T-helper 2 cell (primary cell): ENCODE results near the gene LRRC4C.
"Not testable (repeated sequence)": the region's sequence is repeated elsewhere in the genome, so short reads cannot be mapped to it uniquely, and the experiment has no call there.

ENCODE experiments used
- DNase-seq, 5 experiments: peaks; one replicate each; pipeline versions ENCODE4 v3.0.0 to v3.0.0-alpha.2; 2012 to 2022

Gene LRRC4C

DNA sequence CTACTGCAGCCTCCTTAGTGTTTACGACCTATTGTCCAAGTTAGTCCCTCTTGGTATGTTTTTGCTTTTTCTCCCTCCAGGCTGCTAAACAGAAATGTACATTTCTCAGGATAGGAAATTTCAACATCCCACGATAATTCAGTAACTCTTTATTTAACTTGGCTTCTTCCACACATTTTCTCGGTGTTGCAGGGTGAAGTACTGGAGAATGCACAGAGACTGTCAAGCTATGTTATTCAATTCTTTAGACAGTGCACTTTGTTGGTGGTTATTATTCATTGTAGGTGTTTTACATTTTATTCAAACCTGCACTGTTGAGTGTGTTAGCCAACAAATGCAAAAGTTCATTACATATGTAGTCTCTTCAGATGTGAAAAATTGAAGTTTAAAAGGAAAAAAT, 839.8 kb downstream of the LRRC4C start:
- no peak for DNase-seq

DNA sequence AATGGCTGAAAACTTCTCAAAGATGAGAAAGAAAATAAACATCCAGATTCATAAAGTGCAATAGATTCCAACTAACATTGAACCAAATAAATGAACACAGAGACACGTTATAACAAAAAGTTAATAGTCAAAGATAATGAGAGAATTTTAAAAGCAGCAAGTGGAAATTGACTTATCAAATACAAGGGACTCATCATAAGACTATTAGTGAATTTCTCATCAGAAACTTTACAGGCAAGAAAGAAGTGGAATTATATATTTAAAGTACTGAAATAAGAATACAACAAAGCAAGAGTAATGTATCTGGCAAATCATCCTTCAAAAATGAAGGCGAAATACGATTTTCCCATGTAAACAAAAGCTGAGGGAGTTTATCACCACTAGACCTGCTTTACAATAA, 852.7 kb downstream of the LRRC4C start:
- no peak for DNase-seq

DNA sequence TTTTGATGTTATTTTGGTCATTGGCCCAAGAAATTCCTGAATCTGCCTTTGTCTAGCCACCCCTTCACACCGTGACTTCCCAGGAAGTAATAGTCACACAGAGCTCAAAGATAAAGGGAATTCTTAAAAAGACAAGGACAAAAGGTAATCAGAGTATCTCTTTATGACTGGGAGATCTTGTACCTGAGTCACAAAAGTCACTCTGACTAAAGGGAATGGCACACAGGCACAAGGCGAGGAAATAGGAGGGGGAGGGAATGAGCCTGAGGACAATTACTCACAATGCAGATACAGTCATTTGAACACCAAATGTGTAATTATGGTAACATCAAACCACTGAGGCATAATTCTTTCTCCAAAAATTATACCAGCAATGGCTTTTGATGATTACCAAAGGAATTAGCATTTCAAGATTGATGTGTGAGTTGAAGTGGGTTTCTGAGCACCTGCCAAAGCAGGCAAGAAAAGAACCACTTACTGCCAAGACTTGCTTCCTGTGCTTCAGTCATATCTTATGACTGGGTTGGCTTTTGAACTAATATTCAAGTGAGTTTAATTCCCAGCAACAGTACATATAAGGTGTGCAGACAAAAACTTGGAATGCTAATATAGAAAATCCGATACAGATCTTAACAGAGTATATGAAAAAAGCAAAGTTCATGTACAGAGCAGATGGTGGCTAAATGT, 856.4 kb downstream of the LRRC4C start:
- no peak for DNase-seq

DNA sequence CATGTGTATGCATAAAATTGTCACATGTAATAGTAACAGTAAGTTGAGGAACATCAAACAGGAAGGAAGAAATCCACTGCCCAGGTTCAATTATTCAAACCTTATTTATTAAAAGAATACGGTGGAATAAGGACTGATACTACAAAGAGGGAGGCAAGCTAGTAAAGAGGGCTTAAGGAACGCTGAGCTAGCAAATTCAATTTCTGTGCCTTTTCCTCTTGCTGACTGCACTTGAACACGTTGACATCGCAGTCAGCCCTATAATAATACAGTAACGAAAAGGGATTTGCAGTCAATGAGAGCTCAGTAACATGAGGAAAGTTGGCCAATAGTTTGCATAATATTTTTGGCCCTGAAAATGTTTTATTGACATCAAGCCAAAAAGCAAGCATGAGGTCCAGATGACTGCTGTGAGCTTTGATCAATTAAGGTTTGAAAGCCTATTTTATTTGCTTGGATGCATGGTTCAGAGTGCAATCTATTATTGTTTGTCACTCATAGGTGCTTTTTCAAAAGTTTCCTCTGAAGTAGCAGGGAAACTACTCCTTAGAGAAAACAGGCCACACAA, 861.8 kb downstream of the LRRC4C start:
- DNase-seq = no peak

DNA sequence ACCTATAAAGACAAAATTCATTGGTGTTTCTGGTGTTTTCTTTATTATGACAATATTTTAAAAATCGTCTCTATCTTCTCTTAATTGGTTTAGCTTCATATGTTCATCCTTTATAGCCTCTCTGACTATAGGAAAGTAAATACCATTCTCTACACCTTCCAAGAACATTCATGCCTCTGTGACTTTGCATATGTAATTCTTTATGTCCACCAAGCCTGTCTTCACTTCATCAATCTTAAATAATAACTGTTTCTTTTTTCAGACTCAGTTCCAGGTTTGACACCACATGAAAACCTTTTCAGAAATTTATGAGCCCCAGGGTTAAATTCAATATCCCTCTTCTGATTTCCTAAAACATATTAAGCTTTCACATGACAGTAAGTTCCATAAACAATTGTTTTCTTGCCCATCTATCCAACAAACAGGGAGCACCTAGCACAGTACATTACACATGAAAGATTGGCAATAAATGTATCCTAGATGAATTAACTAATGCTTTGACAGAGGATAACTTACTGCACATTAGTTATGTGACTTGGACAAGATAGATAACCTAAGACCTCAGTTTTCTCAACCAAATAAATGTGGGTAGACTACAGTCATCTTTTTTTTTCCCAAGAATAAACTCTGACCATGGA, 886.1 kb downstream of the LRRC4C start:
- no peak for DNase-seq

DNA sequence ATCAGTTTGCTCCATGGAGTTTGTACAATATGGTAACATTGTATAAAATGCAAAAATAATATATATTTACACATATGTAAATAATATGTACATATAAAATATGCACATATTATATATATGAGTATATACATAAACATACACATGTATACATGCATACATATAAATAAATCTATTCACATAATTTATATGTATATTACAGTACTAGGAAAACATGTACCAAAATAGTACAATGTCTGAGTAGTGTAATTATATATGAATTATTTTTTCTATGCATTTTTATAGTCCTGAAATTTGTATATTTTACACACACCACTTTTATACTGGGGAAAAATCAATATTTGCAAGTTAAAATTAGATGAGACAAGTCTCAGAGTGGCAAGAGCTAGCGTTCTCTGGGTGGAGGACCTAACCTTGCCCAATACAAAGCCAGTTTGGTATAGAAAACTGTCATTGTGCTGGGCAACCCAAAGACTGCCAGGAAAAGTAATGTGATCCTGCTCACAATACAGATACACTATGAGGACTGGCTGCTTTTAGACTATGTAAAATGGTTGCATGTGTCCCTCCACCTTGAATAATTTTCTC, 889.4 kb downstream of the LRRC4C start:
- DNase-seq = no peak

DNA sequence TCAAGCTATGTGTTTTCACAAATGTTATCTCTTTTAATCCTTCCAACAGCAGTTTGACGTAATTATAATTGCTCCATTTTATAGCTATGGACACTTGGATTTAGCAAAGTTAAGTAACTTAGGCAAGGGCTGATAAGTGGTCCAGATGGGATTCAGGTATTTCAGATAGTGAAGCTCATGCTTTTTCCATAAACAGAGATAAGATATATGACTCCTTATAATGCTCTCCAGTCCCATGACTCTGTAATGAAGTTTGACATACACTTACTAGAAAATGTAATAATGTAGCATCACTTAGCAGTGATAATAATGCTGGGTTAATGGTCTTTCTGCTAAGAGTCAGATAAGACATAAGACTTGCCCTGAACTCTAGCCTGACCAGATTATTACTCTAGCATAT, 892.1 kb downstream of the LRRC4C start:
- no peak for DNase-seq

DNA sequence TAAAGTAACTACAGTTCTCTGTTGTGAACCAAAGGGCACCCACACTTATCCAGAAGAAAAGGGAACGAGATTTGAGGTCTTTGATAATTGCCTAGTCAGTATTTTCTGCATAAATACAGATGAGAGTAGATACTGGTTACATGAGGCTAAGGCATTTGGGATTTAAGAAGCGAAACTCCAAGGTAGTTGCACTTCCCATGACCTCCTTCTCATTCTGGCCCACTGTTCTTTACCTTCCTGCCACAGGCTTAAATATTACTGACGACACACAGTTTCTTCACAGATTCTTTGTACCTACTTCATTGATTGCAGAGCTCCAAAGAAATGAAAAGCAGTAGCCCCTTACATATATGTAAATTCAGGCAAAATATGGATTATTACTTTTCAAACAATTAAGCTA, 915.3 kb downstream of the LRRC4C start:
- no peak for DNase-seq

DNA sequence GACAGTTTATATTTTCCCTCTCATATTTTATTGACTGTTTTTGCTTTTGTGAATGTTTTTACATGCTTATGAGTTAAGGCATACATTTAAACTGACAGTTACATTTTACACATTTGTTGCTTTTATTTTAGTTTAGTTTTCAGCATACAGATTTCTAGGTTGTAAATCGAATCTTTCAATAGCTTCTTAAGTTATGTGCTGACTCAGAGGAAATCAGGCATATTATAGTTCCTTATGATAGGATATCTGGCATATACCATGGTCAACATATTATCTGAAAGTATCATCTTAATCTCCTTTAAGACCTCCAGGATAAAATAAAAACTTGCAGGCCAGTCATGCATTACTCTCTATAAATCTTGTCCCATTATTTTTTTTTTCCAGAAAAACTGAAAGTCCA, 916.6 kb downstream of the LRRC4C start:
- DNase-seq = no peak

DNA sequence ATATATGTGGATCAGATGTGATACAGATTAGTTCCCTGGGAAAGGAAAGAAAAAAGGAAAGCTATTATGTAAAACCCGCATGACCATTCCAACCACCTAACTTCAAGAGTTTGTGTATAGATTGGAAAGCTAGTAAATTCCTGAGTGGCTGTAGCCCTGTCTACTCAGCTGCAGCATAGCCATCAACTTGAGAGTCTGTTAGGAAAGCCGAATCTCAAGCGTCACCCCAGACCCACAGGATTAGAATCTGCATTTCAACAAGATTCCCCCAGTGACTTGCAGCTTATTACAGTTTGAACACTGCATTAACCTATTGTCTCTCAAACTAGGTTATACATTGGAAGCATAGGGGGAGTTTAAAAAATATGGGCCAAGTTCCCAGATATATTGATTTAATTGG, 921.7 kb downstream of the LRRC4C start:
- no peak for DNase-seq

DNA sequence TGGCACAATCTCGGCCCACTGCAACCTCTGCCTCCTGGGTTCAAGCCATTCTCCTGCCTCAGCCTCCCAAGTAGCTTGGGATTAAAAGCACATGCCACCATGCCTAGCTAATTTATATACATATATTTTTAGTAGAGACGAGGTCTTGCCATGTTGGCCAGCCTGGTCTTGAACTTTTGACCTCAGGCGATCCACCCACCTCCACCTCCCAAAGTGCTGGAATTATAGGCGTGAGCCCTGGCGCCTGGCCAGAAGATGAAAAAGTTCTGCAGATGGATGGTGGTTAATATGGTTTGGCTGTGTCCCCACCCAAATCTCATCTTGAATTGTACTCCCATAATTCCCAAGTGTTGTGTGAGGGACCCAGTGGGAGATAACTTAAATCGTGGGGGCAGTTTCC, 937.4 kb downstream of the LRRC4C start:
- DNase-seq = not testable (repeated sequence)

DNA sequence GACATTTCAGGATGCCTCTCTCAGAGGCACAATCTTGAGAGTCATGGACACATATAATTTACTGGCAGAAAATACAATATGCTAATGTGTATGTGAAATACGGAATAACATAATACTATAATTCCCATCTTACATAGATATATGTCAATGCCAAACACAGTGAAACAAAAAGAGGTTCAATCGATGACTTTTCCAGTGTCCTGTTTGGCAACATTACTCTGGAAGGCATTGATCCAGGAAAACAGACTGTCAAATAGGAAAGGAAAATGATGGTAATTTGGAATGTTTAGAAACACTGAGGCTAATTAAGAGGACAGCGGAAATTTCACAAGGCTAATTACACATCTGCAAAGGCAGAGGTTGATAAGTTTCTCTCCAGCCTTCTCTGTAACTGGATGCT, 942.3 kb downstream of the LRRC4C start:
- DNase-seq = no peak

DNA sequence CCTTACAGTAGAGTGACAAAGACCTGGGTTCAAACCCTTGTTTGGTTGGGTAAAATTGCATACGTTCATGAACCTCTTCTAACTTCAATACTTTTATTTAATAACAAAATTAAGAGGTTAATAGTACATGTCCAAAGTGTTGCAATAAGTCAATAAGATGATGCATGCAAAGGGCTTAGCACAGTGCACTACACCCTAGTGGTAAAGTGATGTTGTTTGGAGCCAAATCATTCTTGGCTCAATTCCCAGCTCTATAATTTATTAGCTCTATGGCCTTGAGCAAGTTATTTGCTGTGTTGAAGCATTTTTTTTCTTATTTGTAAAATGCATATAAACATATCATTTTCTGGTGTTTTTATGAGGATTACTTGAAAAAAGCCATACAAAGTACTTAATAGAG, 945.3 kb downstream of the LRRC4C start:
- no peak for DNase-seq

DNA sequence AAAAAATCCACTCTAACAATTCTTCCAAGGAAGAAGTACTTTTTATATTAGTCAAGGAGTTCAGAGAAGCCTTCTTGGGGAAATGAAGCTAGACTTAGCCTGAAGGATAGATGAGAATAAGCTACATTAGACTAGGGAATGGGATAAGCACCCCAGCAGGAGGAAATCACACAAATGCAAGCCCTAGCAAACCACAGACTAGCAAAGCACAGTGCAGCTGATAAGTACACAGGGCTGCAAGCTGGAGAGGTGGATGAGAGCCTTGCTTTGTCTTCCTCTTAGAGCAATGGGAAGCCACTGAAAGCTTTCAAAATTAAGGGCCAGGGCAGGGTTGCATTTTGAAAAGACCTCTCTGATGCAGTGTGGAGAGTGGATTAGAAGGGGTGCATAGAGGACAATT, 946.2 kb downstream of the LRRC4C start:
- no peak for DNase-seq

DNA sequence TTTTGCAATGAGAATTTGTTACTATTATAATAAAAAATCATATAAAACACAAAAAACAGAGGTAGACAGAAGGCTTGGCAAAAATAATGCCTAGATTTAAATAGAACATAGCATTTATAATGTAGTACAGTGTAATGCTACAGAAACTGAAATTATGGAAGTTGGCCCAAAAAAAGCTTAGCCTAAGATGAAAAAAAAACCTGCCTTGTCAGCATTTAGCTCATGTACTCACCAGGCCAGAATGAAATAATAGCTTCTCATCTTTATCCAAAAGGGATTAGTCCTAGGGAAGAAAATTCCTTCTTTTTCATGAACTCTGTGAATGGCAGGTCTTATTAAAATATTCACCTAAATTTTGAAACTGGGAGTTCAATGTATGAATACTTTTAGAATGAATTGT, 951.1 kb downstream of the LRRC4C start:
- DNase-seq = no peak

DNA sequence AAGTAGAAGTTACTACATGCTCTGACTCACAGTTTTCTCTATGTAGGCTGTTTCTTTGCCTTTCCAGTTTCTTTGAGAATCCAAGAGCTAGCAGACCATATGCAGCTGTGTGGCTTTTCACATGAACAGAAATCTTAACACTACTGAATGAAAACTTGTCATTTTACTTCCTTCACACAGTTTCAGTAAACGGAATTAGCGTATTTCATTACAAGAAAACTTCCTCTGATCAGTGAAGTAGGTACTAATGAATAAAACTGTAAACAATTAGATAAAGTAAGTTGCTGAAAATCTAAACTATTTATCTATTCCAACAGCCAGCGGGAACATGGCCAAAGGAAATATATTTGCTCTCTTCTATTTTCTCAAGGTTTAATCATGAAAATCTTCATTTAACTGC, 953.2 kb downstream of the LRRC4C start:
- DNase-seq = no peak

DNA sequence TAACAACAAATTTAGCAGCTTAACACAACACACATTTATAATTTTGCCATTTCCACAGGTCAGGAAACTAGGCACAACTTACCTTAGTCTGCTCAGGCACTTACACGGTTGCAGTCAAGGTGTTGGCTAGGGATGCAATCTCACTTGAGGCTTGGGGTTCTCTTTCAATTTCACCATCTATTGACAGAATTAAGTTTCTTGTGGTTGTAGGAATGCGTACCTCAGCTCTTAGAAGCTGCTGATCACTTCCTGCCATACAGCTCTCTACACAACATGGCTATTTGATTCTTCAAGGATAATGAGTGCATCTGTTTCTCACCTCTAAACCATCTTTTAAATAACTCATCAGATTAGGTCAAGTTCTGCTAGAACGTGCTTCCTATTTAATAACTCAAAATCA, 968.1 kb downstream of the LRRC4C start:
- no peak for DNase-seq

DNA sequence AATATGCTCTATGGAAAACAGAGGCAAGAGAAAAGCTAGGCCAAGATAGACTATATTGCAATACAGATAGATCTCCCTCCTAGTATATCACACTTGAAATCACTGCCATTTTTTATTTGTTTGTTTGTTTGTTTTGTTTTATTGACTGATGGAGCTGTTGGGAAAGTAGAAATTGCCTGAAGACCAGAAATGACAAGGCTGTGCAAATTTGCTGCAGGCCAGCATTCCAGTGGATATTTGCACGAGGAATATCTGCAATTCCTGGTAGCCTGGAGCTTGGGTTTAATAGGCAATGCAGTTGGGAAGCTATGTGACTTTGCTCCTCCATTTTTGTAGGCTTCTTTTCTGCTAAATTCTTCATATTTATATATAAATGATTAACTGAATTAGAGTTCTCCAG, 991.7 kb downstream of the LRRC4C start:
- no peak for DNase-seq

DNA sequence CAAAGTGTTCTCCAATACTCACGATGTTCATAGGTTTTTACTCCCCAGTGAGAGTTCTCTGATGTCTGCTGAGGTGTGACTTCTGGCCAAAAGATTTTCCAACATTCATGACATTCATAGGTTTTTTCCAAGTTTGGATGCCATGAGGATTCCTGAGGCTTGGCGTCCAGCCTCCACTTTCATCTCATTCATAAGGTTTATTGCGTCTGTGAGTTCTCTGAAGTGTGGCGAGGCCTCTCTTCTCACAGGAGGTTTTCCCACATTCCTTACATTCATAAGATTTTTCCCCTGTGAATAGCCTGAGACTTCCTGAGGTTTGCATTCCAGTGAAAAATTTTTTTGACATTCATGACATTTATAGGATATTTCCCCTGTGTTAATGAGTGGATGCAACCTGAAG, 1014.1 kb downstream of the LRRC4C start:
- DNase-seq = no peak

DNA sequence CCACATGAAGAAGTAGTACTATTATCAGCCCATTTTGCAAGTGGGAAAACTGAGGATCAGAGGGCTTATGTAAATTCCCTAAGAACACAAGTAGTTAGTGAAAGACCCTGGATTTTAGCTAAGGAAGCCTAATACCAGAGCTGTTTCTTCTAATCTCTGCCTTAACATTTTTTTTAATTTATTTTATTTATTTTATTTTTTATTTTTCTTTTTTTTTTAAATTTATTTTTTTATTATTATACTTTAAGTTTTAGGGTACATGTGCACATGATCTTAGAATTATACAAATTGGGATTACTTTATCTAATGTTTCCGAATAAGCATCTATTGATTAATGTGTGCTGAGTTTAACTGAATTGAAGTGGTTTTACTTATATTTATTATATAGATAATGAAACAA, 1015.3 kb downstream of the LRRC4C start:
- no peak for DNase-seq

DNA sequence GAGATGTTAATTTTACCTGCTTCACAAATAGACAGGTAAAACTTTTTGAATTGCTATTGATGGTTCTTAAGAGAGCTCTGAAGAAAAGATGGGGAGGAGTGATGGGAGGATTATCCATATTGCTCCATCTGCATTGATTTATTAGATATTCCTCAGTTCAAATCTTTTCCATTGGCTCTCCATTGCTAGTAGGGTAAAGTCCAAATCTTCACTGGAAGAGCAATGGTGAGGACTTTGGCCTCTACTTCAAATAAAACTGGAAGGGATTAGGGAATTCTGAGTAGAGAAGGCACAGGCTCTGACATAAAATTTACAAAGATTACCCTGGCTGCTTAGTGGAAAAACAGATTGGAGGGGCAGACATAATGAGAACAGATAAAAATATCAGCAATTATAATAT, 1024.1 kb downstream of the LRRC4C start:
- no peak for DNase-seq

DNA sequence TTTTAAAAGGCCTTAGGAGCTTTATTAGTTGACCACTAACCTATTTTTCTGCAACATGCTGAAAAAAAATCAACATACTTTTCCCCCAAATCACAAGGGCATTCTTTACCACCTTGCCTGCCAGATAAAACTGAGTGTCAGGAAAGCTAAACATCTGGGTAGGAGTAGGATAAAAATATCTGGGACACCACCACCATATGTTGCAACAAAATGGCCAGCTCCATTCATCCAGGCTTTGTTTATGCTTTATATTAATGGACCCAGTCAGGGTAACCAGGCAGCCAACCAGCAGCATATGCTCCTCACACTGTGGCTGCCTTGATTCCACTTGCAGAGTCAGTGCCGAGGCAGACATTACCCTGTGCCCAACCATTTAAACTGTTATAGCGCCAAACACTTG, 1024.5 kb downstream of the LRRC4C start:
- no peak for DNase-seq

DNA sequence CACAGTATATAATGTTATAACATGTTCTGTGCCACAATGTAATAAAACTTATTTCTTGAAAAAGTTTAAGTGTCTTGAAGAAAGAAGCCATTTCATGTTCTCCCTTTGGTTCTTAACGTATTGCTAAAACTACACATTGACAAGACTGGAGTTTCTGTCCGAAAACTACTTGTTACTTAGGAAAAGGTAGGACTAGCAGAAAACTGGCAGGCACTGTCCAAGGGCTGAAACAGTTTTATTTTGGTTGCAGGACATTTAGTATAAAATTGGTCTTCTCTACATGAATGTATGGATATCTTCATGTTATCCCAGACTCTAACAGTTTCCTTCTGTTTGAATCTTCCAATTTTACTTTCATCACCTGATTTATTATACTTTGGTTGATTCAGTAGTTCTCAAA, 1027.1 kb downstream of the LRRC4C start:
- DNase-seq = no peak

DNA sequence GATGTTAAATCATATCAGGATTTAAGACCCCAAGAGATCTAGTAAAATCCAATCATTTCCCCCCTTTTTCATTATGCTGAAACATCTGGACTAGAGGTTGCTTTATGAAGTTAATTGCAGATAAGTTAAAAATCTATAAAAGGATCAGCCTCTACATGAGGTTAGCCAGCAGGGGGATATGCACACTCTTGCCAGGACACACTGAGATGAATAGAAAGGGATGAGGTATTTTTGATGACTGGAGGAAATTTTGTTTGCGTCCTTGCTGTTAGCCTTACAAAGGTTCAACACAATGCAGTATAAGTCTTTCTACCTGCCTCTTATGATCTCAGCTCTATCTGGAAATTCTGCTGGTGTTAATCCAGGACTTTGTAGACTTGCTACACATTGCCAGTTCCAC, 1034.3 kb downstream of the LRRC4C start:
- DNase-seq = no peak
